GM12875 (cell line): ENCODE data around the gene ZBTB7C.

ENCODE experiments used
- H3K4me3 ChIP-seq: one replicate; pipeline ENCODE4 v1.5.1; 2011; ENCODE audit warnings: low read depth, low read length, control low read depth
- CTCF ChIP-seq: IDR thresholded peaks from 2 replicates; pipeline ENCODE4 v1.5.1; 2011; ENCODE audit warnings: low read depth, mild to moderate bottlenecking, control low read depth, inconsistent platforms, low read length, moderate library complexity, borderline replicate concordance; ENCODE audit not compliant: insufficient read depth

The ZBTB7C gene

DNA sequence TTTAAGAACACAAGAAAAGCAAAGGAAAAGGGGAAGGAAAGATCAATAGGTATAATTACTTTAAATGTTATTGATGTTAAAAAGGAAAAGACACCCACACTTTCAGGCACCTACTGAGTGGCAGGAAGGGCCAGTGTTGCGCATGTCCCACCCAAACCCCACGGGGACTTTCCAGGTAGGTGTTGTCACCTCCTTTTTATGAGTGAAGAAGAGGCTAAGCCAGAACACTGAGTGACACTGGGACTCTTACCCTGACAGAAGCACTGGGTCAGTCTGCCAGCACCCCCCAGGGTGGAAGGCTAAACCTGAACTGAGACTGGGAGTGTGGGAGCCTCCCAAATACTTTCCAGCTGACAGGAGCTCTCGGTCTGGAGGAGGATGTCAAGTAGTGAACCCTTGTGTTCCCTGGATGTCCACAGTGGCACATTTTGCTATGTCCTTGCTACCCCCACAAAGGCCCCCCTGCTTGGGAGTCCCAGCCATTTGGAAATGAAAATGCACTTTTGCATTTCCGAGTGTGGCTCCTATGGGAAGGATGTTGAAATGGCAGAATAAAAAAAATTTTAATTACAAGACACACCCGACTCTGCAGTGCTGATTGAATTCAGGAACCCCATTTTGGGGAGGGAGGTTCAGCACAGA, 387.8 kb downstream of the ZBTB7C start:
- no peak for TF ChIP-seq CTCF
- no peak overlapping the region for H3K4me3 ChIP-seq

- no peak for TF ChIP-seq CTCF
These were observed 388.6 kb downstream of the ZBTB7C start for GRCh38 chr18:48020337-48021250.

DNA sequence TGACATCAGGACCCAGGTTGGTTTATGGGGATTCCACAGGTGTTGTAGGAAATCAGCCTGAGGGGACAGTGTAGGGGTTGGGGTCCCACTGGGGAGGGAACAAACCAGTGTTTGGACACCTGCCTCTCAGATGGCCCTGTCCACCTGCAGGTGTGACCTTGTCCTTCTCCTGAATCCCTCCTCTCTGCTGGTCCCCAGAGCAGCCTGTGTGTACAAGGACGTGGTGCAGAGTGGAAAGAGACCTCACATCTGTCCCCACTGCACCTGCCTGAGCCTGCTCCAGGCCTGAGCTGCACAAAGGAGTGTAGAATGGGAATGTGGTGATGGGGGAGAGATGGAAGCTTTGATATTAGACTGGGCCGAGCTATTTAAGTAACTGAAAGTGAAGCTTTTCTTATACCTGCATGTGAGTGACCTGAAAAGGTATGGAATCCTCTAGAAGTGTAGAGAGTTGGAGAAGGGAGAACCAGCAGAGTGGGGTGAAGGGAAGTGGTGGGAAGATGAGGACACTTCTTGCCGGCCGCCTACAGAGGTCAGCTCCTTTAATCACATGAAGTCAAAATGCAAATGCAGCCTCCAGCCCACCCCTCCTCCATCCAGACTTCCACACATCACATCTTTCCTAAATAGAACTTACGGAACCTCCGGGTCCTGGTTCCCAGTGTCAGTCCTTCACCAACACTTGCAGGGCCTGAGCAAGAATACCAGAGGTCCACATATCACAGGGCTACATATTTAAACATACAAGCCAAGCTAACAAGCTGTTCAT, 389.4 kb downstream of the ZBTB7C start:
- H3K4me3 ChIP-seq: no peak overlapping the region
- TF ChIP-seq CTCF: no peak

More at GRCh38 chr18:48020337-48021250, 388.6 kb downstream of the ZBTB7C start:
- no peak overlapping the region for H3K4me3 ChIP-seq

DNA sequence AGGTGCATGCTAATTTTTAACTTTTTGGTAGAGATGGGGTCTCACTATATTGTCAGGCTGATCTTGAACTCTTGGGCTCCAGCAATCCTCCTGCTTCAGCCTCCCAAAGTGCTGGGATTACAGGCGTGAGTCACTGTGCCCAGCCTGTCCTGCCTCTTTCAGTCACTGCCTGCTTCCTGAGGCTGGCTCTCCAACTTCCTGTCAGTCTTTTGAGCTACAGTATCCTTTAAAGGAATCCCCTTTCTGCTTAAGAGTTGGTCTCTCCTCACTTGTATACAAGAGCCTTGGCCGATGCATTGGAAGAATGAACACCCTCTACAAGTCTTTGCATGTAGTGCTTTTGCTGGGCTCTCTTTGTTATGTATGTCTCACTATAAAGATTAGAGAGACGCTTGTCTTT, 390.3 kb downstream of the ZBTB7C start:
- H3K4me3 ChIP-seq: no peak overlapping the region
- TF ChIP-seq CTCF: no peak

DNA sequence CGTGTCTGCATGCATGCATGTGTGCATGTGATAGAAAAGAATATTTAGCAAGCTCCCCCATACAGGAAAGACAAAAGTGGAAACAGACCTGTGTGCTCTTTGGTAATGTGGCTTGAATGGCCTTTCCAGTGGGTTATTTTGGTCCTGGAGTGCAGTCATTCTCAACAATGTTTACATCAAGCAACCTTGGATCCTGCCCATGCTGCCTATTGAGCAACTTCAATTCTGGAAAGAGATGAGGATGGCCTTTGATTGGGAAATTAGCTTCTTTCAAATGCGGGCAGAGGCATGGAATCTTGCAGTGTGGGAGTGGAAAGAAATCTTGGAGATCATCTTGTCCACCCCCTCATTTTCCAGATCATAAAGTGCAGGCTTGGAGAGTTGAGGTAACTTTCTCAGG, 391.5 kb downstream of the ZBTB7C start:
- H3K4me3 ChIP-seq: no peak overlapping the region
- TF ChIP-seq CTCF: no peak

- no peak for TF ChIP-seq CTCF
These were observed 396.0 kb downstream of the ZBTB7C start for GRCh38 chr18:48013162-48013561.

More at GRCh38 chr18:48013162-48013561, 396.0 kb downstream of the ZBTB7C start:
- no peak overlapping the region for H3K4me3 ChIP-seq
